GM12878 (cell line): ENCODE data around the gene NACC1. TPM values are rescaled to one million over a fixed set of nuclear protein-coding genes. Genes with fewer than 3 reads are reported as not detected.

Experiments used
- ATAC-seq: fragments of 200-7000 bp; cut with Tn5 transposase; 3 replicates; pipeline ENCODE4 v1.9.1; 2020; ENCODE audit warnings: mild to moderate bottlenecking, moderate library complexity
- BruUV-seq: library from RNA; stranded (reverse); fragments of 400-500 nt; replicated peaks from 2 replicates; lab custom pipeline; 2021; lab: Mats Ljungman, UMichigan
- CTCF ChIA-PET: fragments of 300-600 bp; sonication (Branson Sonifier 250); formaldehyde crosslinking; extraction: SDS; loops from one replicate; lab custom pipeline; 2021; ENCODE audit warnings: inconsistent platforms; lab: Yijun Ruan, JAX
- POLR2A ChIA-PET: fragments of 350-600 bp; formaldehyde crosslinking; extraction: SDS; loops from one replicate; lab custom pipeline; 2021; ENCODE audit warnings: inconsistent platforms; lab: Charles Lee
- RAD21 ChIA-PET: fragments of 300-600 bp; sonication (Branson Sonifier 250); formaldehyde crosslinking; loops from one replicate; lab custom pipeline; 2023; ENCODE audit warnings: antibody characterized with exemption; ENCODE audit not compliant: unreplicated experiment; lab: Charles Lee
- SMC1A ChIA-PET: fragments of 300-600 bp; sonication (Branson Sonifier 250); formaldehyde crosslinking; loops from one replicate; lab custom pipeline; 2023; ENCODE audit not compliant: unreplicated experiment, uncharacterized antibody; lab: Charles Lee
- DNase-seq: peaks from one replicate; pipeline ENCODE4 v3.0.0-alpha.2; 2011; ENCODE audit warnings: low read depth, low spot score
- FAIRE-seq: peaks from 3 replicates; lab custom pipeline; 2011; peaks lifted over from hg19 to GRCh38; lab: Jason Lieb, UNC
- H2AFZ ChIP-seq: 2 replicates; pipeline ENCODE4 v1.6.0; 2011; ENCODE audit warnings: low read depth, low read length, control low read depth; ENCODE audit not compliant: control insufficient read depth
- H3K27ac ChIP-seq: 2 replicates; pipeline ENCODE4 v1.5.1; 2011; ENCODE audit warnings: control low read depth; ENCODE audit not compliant: control insufficient read depth, insufficient read depth
- H3K27me3 ChIP-seq, 2 experiments: replicated peaks in 1 of 2; 2 replicates each; pipeline versions ENCODE4 v1.6.0 to v1.6.1; 2011; ENCODE audit warnings: low read length in 1 of 2; ENCODE audit not compliant: control insufficient read depth in 2 of 2, insufficient read depth in 2 of 2
- H3K36me3 ChIP-seq, 2 experiments: 2 replicates each; pipeline ENCODE4 v1.5.1; 2011; ENCODE audit warnings: low read length in 1 of 2; ENCODE audit not compliant: control insufficient read depth in 2 of 2, insufficient read depth in 2 of 2
- H3K4me1 ChIP-seq: 2 replicates; pipeline ENCODE4 v1.6.1; 2011; ENCODE audit warnings: mild to moderate bottlenecking, low read length, moderate library complexity, mixed read lengths; ENCODE audit not compliant: control insufficient read depth, insufficient read depth
- H3K4me2 ChIP-seq: 2 replicates; pipeline ENCODE4 v1.6.0; 2011; ENCODE audit warnings: control low read depth; ENCODE audit not compliant: control insufficient read depth, insufficient read depth
- H3K4me3 ChIP-seq: fragments of 200-600 bp; sonication (generic); 2 replicates; pipeline ENCODE4 v1.5.1; 2016
- H3K79me2 ChIP-seq: 2 replicates; pipeline ENCODE4 v1.6.0; 2011; ENCODE audit warnings: low read length; ENCODE audit not compliant: control insufficient read depth, insufficient read depth
- H3K9ac ChIP-seq: 2 replicates; pipeline ENCODE4 v1.8.0; 2011; ENCODE audit warnings: low read length, control low read depth, mixed read lengths; ENCODE audit not compliant: control insufficient read depth, insufficient read depth
- H3K9me3 ChIP-seq: replicated peaks from 3 replicates; pipeline ENCODE4 v1.5.1; 2011; ENCODE audit warnings: mild to moderate bottlenecking, low read length; ENCODE audit not compliant: control insufficient read depth, insufficient read depth
- H4K20me1 ChIP-seq: 2 replicates; pipeline ENCODE4 v1.6.0; 2011; ENCODE audit not compliant: control insufficient read depth, insufficient read depth
- ATF7 ChIP-seq: fragments of 450-650 bp; IDR thresholded peaks from 2 replicates; pipeline ENCODE4 v1.6.1; 2016; ENCODE audit warnings: low read depth, mild to moderate bottlenecking
- EED ChIP-seq: sonication (generic); IDR thresholded peaks from 2 replicates; pipeline ENCODE4 v1.6.1; 2016; ENCODE audit warnings: antibody characterized with exemption, low read depth
- LARP7 ChIP-seq: fragments of 450-650 bp; IDR thresholded peaks from 2 replicates; pipeline ENCODE4 v1.6.1; 2017; ENCODE audit warnings: mild to moderate bottlenecking
- PBX3 ChIP-seq: IDR thresholded peaks from 2 replicates; pipeline ENCODE4 v1.6.1; 2011; ENCODE audit warnings: mild to moderate bottlenecking, low read depth, low read length, moderate library complexity; ENCODE audit not compliant: insufficient replicate concordance
- POLR2A ChIP-seq: IDR thresholded peaks from 2 replicates; pipeline ENCODE4 v1.6.1; 2011; ENCODE audit warnings: low read depth, mild to moderate bottlenecking, low read length
- WGBS: methylation state at CpG from one replicate; pipeline ENCODE4 v1.1.6; 2016; ENCODE audit warnings: low lambda C conversion rate; ENCODE audit not compliant: insufficient replicate concordance, insufficient coverage; ENCODE audit errors: missing lambda C conversion rate; 5-methylcytosine and 5-hydroxymethylcytosine counted together
- in situ Hi-C: fragments of 300-500 bp; cut with MboI; formaldehyde crosslinking; loops from 9 replicates; pipeline ENCODE4 v1.14.3; 2018; ENCODE audit warnings: mixed read lengths
- intact Hi-C: fragments of 100-400 bp; cut with micrococcal nuclease; formaldehyde crosslinking; loops from one replicate; pipeline ENCODE4 v1.14.2; 2022; ENCODE audit not compliant: unreplicated experiment
- polyA plus RNA-seq, 11 experiments: library from polyadenylated mRNA; depleted of rRNA in 4 of 11; unstranded in 6 of 11; stranded (reverse) in 5 of 11; fragments of >200 nt; fragmentation: Nextera tagmentation in 4 of 11; fragmentation: Illumina TruSeq in 1 of 11; extraction: Ambion mirVana in 4 of 11; extraction: Trizol in 1 of 11; gene quantifications; 1 replicate in 1 of 11; 2 replicates in 10 of 11; pipeline versions ENCODE4 v1.2.1 to v1.2.3, GENCODE V29; 2011 to 2016; ENCODE audit warnings: inconsistent platforms in 2 of 11, missing spikeins in 2 of 11, low read depth in 1 of 11
- total RNA-seq, 4 experiments: library from RNA; depleted of rRNA in 3 of 4; stranded (reverse); fragments of >200 nt in 3 of 4; fragmentation: Illumina TruSeq in 1 of 4; extraction: Trizol in 1 of 4; gene quantifications; 2 replicates each; pipeline versions ENCODE4 v1.2.1 to v1.2.3, GENCODE V29; 2013 to 2021
- TF ChIP-seq, protein P1 (sequence below): fragments of 450-650 bp; conservative IDR thresholded peaks from 2 replicates; pipeline ENCODE4 v1.6.1; 2017; ENCODE audit warnings: mild to moderate bottlenecking, moderate library complexity

Gene NACC1
- total and polyA plus RNA-seq, 10 of the 15 experiments (the other 5 are each of a cell fraction or from before 2014, with no cell fraction given): 0.18 to 120 (median 19.2) TPM

GRCh38 chr19:13118424-13119193 is 545 bp downstream of the NACC1 start (continued):
- TF ChIP-seq PBX3 (no peak), EED (no peak), LARP7 (peak; percentile 29; the same call in 1 of the 2 replicates)
- TF ChIP-seq, protein P1, sequence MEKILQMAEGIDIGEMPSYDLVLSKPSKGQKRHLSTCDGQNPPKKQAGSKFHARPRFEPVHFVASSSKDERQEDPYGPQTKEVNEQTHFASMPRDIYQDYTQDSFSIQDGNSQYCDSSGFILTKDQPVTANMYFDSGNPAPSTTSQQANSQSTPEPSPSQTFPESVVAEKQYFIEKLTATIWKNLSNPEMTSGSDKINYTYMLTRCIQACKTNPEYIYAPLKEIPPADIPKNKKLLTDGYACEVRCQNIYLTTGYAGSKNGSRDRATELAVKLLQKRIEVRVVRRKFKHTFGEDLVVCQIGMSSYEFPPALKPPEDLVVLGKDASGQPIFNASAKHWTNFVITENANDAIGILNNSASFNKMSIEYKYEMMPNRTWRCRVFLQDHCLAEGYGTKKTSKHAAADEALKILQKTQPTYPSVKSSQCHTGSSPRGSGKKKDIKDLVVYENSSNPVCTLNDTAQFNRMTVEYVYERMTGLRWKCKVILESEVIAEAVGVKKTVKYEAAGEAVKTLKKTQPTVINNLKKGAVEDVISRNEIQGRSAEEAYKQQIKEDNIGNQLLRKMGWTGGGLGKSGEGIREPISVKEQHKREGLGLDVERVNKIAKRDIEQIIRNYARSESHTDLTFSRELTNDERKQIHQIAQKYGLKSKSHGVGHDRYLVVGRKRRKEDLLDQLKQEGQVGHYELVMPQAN: 0 out of 2 replicates have a peak, but pooled peaks have one; percentile 16

- Histone ChIP-seq H3K27ac (peak overlapping the region; percentile 9), H3K27me3 (no peaks in the 10 kb centered on the region), H3K4me2 (peak overlapping the region; percentile 90), H3K9ac (peak overlapping the region; percentile 67; the same call in 1 of the 2 replicates), H2AFZ (no peak overlapping the region), H3K9me3 (no peaks in the 10 kb centered on the region), H3K4me3 (peak overlapping the region; percentile 92), H4K20me1 (peaks cover 10% of the 10 kb centered on the region)
- ChIA-PET CTCF (interaction anchor here (0.6 to 3.0 kb wide), 11 partner anchors 15 to 154 kb away, joined by 3 to 13 read pairs (median 3); no protein-coding TSS in a partner anchor), SMC1A (interaction anchor here (0.5 to 1.4 kb wide), 3 partner anchors 11 to 237 kb away, joined by 3 read pairs; no protein-coding TSS in a partner anchor)
- WGBS: 66% methylated on average over 8 of the region's 8 CpGs
- BruUV-seq: no TSS peak
- FAIRE-seq: no peak
- in situ Hi-C loops: no loop called here
- TF ChIP-seq ATF7: no peak
- 0 out of 2 replicates have a peak, but pooled peaks have one; percentile 22 for TF ChIP-seq POLR2A
- TF ChIP-seq, all 136 proteins: peak for 1
- ChIA-PET RAD21 (interaction anchor here (0.6 to 1.4 kb wide), 3 partner anchors 29 to 33 kb away, joined by 3 to 4 read pairs (median 3); partner anchors contain the start of genes IER2 and STX10), POLR2A (interaction anchor here (0.6 to 3.8 kb wide), 7 partner anchors 12 to 1780 kb away, joined by 3 to 28 read pairs (median 4); no protein-coding TSS in a partner anchor)
- H3K4me1 ChIP-seq: peaks cover 36% of the 10 kb centered on the region
- peaks cover 5 to 7% of the 10 kb centered on the region in 2 experiments; a peak in 3 of 4 replicates for H3K36me3 ChIP-seq
- ATAC-seq: no peak
- H3K79me2 ChIP-seq: peaks cover 66% of the 10 kb centered on the region
- intact Hi-C loops: loop anchor here (2.0 to 5.0 kb wide), 2 partner anchors 31 to 143 kb away; partner anchors contain the start of genes IER2 and STX10
- DNase-seq: no peak
Measured at GRCh38 chr19:13119627-13120026, 1.6 kb downstream of the NACC1 start.
